HG02973 (cell line): Measurements from ENCODE around the gene ADAMTS2.
"Not testable (repeated sequence)": the region's sequence is repeated elsewhere in the genome, so short reads cannot be mapped to it uniquely, and the experiment has no call there.

Source experiments
- ATAC-seq: cut with Tn5 transposase; IDR thresholded peaks from one replicate; pipeline ENCODE4 v1.9.1; 2021; ENCODE audit warnings: moderate library complexity; ENCODE audit not compliant: unreplicated experiment

Gene ADAMTS2

DNA sequence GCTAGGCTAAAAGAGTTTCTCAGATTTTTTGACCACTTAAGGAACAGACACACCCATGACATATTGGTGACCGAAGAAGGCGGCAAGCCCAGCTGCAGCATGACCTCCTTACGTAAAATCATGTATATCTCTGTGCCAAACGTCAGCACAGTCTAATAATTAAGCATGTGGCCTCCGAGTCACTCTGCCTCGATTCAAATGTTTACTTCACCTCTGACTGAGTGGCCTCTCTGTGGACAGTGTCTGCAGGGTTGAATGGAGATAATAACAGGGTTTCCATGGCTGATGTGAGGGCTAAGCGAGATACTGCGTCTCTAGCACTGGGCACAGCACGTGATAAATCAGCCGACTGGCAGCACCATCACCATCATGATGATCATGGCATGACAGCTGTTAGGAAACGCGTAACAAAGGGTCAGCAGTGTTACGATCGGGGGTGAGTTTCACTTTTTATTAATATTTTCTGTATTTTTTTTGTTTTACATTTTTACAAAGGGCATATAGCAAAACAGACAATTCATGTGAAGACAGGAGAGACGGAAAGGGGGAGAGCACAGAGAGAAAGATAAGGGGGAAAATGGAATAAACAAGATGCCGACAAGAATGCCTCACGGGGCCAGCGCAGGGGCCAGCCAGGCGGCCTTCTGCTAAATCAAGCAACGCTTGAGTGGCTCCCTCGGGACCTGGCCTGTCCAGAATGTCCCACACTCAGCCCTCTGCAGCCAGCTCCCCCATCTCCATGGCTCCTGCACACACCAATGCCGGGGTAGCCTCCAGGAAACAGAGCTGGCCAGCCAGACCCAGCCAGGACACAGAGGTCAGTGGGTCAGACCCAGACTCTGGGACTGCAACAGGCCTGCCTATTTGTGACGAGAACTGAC, 60.3 kb downstream of the ADAMTS2 start:
- no peak for ATAC-seq

DNA sequence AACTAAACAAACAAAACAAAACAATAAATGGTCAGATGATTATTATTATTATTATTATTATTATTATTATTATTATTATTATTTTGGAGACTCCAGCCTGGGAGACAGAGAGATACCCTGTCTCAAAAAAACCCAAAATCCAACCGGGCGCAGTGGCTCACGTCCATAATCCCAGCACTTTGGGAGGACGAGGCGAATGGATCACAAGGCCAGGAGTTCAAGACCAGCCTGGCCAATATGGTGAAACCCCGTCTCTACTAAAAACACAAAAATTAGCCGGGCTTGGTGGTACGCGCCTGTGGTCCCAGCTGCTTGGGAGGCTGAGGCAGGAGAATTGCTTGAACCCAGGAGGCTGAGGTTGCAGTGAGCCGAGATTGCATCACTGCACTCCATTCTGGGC, 61.4 kb downstream of the ADAMTS2 start:
- not testable (repeated sequence) for ATAC-seq

- ATAC-seq: no peak
Observed at GRCh38 chr5:179281694-179282093, 63.6 kb downstream of the ADAMTS2 start.

DNA sequence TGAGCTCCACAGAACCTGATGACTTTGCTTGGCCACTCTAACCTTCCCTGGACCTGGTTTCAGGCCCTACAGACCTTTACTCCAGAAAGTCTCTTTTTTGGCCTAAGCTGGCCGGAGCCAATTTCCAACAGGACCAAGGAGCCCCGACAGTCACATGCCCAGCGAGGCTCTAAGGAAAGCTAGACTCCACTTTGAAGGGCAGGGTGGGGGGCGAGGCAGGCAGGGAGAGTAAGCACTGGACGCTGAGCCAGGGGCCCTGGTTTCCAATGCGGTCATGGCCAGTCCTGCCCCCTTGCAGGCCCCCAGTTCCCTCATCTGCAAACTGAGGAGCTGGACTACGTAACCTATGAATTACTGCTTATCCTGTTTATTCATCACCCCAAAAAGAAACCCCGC, 65.2 kb downstream of the ADAMTS2 start:
- no peak for ATAC-seq

DNA sequence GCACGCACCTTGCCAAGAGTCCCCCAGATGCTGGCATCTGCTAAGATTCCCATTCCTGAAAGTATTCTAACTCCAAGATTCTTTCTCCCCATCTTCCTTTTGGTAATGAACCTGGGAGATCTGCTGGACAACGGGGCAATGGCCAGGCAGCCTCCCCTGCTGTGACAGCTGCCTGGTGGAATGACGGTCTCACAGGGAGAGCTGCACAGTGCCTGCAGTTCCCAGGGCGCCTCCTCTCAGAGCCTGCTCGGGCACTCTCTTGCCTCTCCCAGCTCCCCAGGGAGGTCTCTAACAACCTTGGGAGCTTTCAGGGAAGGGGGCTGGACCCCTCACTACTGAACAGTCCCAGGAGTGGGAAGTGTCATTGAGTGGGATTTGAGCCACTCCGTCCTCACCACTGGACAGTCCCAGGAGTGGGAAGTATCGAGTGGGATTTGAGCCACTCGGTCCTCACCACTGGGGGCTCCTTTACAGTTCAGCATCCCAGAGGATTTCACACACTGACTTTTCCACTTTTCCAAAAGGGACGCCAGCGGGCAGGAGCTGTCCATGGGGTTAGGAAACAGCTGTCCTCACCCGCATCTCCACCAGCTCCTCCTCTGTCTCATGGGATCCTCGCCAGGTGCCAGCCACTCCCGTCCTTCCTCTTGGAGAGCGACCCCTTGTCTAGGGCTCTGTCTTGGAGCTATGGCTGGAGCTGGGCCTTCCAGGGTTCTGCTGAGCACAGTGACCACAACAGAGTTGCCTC, 65.7 kb downstream of the ADAMTS2 start:
- ATAC-seq: no peak

- no peak for ATAC-seq
Observed at GRCh38 chr5:179278546-179278945, 66.7 kb downstream of the ADAMTS2 start.

GRCh38 chr5:179278119-179278518, 67.1 kb downstream of the ADAMTS2 start:
- no peak for ATAC-seq

- no peak for ATAC-seq
Observed at GRCh38 chr5:179276838-179277395, 68.3 kb downstream of the ADAMTS2 start.

GRCh38 chr5:179275941-179276837, 69.1 kb downstream of the ADAMTS2 start:
- ATAC-seq: no peak

GRCh38 chr5:179275381-179275878, 69.8 kb downstream of the ADAMTS2 start:
- no peak for ATAC-seq

DNA sequence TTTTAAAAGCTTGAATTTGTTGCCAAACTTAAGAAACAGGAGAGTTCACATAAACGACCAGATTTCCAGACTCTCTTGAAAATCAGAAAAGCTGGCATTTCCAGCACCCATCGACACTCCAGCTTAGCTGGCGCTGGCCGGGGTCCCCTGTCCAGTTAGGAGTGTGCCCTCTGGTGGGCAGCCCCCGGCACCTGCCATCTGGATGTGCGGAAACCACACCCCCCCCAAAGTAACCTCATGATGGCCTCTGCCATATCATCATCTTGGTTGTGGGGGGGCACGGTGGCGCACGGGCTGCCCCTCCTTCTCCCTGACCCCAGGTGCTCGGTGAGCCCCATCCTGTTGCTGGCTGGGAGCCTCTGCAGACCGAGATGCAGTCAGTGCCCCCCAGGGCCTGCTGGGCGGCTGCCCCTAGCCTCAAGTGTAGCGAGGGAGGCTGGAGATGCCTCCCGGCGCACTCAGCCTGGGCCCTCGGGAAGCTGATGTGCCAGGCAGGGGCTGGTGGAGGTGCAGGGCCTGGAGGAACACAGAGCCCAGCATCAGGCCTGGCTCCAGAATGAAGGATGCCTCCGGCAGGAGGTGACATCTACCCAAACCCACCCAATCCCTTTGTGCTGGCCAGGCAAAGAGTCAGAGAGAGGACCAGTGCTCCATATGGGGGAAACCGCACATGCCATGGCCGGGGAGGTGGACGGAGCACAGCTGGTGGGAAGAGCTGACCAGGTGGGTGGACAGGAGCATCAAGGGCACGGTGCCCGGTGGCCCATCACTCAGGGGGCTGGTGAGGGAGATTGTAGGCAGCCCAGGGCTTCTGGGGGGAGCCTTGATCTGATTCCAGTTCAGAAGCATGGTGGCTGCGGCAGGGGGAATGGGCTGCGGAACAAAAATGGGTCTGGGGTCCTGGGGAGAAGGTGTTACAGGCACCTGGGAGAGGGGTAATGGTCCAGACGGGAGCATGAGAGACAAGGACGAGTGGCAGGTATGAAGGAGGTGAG, 70.6 kb downstream of the ADAMTS2 start:
- ATAC-seq: no peak

DNA sequence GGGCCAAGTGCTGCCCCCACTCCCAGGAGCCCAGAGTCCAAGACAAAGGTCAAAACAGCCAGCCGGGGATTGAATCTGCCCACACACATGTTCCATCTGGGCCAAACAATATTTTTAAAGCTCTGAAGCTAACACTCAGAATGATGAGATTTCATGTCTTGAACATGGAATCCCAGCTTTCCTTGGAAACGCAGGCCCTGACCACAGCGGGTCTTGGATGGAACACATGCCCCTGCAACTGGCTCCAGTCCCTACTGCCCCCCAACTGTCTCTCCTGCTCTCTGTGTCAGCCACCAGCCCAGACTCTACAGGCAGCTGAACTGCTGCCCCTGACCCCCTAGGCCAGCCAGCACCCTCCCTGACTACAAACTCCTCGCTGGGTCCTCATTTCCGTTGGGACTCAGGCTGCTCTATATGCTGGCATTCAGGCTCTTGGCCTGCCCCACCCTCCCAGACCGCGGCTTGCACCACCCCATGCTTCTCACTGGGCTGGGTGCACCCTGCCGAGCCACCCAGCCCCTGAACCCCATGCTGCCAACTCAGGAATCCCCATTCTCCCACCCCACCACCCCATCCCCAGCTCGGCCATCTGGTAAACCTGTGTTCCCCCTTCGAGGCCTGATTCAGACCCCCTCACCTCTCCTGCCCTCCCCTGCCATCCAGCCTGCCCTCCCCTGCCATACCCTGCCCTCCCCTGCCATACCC, 71.7 kb downstream of the ADAMTS2 start:
- ATAC-seq: no peak

DNA sequence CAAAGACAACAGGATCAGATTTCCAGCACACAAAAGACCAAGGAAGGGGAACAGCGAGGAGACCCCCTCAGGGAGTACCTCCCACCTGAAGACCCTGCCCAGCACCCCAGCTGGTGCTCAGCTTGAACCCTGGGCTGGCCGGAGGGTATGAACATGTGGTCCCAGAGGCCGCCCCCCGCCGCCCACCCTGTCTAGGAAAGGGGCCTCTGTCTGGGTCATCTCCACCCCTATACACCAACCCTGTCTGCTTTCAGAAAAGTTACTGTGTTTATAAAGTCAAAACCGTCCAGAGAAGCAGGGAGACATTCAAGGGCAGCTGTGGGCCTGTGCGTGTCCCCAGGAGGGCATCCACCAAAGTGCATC, 72.2 kb downstream of the ADAMTS2 start:
- ATAC-seq: no peak

DNA sequence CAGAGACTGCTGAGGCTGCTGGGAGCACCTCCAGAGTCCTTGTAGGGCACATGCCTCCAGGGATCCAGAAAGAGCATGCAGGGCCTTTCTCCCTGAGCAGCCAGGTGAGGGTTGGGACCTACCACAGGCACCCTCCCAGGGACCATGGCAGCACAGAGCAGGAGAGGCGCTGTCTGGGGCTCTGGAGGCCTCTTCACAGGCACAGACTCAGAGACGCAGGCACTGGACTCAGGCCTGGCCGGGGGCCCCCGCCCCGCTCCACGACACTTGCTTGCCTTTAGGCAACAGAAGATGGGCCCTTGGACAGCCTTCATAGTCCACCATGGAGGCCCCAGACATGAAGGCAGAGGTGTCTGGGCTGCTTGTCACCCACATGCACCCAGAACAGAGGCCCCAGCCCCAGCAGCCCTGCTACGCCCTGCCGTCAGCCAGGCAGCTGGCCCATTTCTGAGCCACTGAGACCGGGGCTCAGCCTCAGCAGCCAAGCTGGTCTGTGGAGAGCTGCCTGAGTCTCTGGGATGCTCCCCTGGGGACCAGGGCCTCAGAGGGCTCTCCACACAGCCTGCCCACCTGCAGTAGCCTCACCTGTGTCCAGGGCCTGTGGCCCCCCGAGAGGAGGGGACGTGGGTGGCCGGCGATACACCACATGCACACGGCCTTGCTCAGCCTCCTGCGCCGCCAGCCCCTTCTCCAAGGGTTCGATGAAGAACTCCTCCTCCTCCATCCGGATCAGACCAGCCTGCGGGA, 72.8 kb downstream of the ADAMTS2 start:
- no peak for ATAC-seq

- no peak for ATAC-seq
Observed at GRCh38 chr5:179271821-179272325, 73.4 kb downstream of the ADAMTS2 start.

GRCh38 chr5:179271428-179271734, 73.9 kb downstream of the ADAMTS2 start:
- ATAC-seq: no peak

GRCh38 chr5:179270581-179271427, 74.5 kb downstream of the ADAMTS2 start:
- ATAC-seq: no peak
